Lower leg skin (tissue), 3 donors: ENCODE data around the gene FIGN.

Source experiments
- POLR2A ChIP-seq, 2 donors: fragments of 450-650 bp; IDR thresholded peaks; one replicate each; pipeline ENCODE4 v1.6.1; 2016 to 2017; ENCODE audit warnings: antibody characterized with exemption in 2 of 2, mild to moderate bottlenecking in 1 of 2, moderate library complexity in 1 of 2
- TF ChIP-seq, protein P1 (sequence below), 3 donors: fragments of 450-650 bp; IDR thresholded peaks; one replicate each; pipeline ENCODE4 v1.5.1; 2016; ENCODE audit warnings: antibody characterized with exemption in 3 of 3, mild to moderate bottlenecking in 3 of 3, moderate library complexity in 2 of 3

DNA sequence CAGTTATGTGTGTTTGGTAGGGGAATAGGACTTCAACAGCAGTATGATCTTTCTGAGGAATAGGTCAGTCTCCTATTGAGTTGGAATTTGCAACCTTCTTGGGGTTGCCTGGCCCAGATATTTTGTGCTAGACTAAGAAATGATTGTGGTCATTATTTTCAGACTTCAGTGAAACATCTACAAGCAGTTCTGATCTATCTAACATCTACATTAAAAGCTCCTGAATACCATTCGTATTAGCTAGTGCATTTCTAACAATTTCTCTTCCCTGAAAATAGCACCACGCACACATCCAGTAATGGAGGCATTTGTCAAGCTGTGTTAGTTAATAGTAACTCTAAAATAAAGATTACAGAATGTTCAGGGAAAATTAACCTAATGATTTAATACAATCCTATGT lies 179.3 kb downstream of the FIGN start:
- TF ChIP-seq, protein P1, sequence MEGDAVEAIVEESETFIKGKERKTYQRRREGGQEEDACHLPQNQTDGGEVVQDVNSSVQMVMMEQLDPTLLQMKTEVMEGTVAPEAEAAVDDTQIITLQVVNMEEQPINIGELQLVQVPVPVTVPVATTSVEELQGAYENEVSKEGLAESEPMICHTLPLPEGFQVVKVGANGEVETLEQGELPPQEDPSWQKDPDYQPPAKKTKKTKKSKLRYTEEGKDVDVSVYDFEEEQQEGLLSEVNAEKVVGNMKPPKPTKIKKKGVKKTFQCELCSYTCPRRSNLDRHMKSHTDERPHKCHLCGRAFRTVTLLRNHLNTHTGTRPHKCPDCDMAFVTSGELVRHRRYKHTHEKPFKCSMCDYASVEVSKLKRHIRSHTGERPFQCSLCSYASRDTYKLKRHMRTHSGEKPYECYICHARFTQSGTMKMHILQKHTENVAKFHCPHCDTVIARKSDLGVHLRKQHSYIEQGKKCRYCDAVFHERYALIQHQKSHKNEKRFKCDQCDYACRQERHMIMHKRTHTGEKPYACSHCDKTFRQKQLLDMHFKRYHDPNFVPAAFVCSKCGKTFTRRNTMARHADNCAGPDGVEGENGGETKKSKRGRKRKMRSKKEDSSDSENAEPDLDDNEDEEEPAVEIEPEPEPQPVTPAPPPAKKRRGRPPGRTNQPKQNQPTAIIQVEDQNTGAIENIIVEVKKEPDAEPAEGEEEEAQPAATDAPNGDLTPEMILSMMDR (IDR thresholded peaks at IDR 0.05), result no peak
- TF ChIP-seq POLR2A (IDR thresholded peaks at IDR 0.05), result no peak
